AG04449 (cell line): ENCODE data around the gene BACE1-AS.

Experiments
- CTCF ChIA-PET: fragments of 350-600 bp; formaldehyde crosslinking; extraction: SDS; loops from one replicate; lab custom pipeline; 2021; ENCODE audit warnings: antibody characterized with exemption; lab: Yijun Ruan, JAX
- POLR2A ChIA-PET: fragments of 400-600, 350-600 bp; formaldehyde crosslinking; extraction: SDS; loops from one replicate; lab custom pipeline; 2020; ENCODE audit warnings: antibody characterized with exemption, inconsistent platforms; lab: Yijun Ruan, JAX
- DNase-seq: peaks from one replicate; pipeline ENCODE4 v3.0.0-alpha.2; 2010; ENCODE audit warnings: low read depth, low spot score
- H3K4me3 ChIP-seq: 2 replicates; pipeline ENCODE4 v1.5.1; 2011; ENCODE audit warnings: low read depth, mild to moderate bottlenecking, control low read depth, low read length
- TF ChIP-seq, protein P1 (sequence below): IDR thresholded peaks from one replicate; pipeline ENCODE4 v1.5.1; 2011; ENCODE audit warnings: mild to moderate bottlenecking, moderate library complexity, low read length, control low read depth, inconsistent platforms; ENCODE audit not compliant: insufficient read depth; ENCODE audit errors: missing control alignments

The BACE1-AS gene

GRCh38 chr11:117273550-117274289, 17.4 kb upstream of the BACE1-AS start:
- ChIA-PET CTCF (interaction anchor here (1.1 kb wide), 1 partner anchor 12 kb away, joined by 3 read pairs; no protein-coding TSS in a partner anchor), POLR2A (interaction anchor here (0.9 kb wide), 1 partner anchor 54 kb away, joined by 3 read pairs; the partner anchor contains the start of gene CEP164)
- peak; percentile 47 for DNase-seq
- H3K4me3 ChIP-seq, result no peak overlapping the region
- TF ChIP-seq, protein P1, sequence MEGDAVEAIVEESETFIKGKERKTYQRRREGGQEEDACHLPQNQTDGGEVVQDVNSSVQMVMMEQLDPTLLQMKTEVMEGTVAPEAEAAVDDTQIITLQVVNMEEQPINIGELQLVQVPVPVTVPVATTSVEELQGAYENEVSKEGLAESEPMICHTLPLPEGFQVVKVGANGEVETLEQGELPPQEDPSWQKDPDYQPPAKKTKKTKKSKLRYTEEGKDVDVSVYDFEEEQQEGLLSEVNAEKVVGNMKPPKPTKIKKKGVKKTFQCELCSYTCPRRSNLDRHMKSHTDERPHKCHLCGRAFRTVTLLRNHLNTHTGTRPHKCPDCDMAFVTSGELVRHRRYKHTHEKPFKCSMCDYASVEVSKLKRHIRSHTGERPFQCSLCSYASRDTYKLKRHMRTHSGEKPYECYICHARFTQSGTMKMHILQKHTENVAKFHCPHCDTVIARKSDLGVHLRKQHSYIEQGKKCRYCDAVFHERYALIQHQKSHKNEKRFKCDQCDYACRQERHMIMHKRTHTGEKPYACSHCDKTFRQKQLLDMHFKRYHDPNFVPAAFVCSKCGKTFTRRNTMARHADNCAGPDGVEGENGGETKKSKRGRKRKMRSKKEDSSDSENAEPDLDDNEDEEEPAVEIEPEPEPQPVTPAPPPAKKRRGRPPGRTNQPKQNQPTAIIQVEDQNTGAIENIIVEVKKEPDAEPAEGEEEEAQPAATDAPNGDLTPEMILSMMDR, result no peak

- TF ChIP-seq, protein P1, result no peak
- DNase-seq, result no peak
- CTCF ChIA-PET, result no interaction called here
- no peak overlapping the region for H3K4me3 ChIP-seq
- POLR2A ChIA-PET, result no interaction called here
Observed at GRCh38 chr11:117278347-117278746, 12.8 kb upstream of the BACE1-AS start.

GRCh38 chr11:117279711-117280376, 11.3 kb upstream of the BACE1-AS start:
- H3K4me3 ChIP-seq, result no peak overlapping the region
- no peak for DNase-seq
- TF ChIP-seq, protein P1, result no peak
- CTCF ChIA-PET, result interaction anchor here (1.1 to 2.2 kb wide), 3 partner anchors 9 to 48 kb away, joined by 3 to 9 read pairs (median 4); partner anchors contain the start of genes PCSK7 and RNF214
- POLR2A ChIA-PET, result no interaction called here

DNA sequence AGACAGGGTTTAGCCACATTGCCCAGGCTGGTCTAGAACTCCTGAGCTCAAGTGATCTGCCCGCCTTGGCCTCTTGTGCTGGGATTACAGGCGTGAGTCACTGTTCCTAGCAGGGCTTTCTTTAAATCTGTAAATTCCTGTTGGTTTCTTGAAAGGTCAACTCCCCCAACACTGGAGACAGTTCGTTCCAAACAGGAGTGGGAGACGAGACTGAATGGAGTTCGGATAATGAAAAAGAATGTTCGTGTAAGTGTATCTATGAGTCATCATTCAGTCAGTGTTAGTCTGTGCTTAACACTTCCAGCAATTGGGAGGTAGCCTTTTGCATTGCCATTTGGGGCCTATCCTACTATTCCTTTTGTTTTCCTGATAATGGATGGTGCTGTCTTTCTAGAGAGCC, 10.0 kb upstream of the BACE1-AS start:
- CTCF ChIA-PET, result interaction anchor here (2.2 kb wide), 1 partner anchor 49 kb away, joined by 9 read pairs; the partner anchor contains the start of genes PCSK7 and RNF214
- no peak overlapping the region for H3K4me3 ChIP-seq
- TF ChIP-seq, protein P1, result no peak
- DNase-seq, result peak; percentile 90
- POLR2A ChIA-PET, result interaction anchor here (0.6 kb wide), 1 partner anchor 18 kb away, joined by 3 read pairs; no protein-coding TSS in a partner anchor

DNA sequence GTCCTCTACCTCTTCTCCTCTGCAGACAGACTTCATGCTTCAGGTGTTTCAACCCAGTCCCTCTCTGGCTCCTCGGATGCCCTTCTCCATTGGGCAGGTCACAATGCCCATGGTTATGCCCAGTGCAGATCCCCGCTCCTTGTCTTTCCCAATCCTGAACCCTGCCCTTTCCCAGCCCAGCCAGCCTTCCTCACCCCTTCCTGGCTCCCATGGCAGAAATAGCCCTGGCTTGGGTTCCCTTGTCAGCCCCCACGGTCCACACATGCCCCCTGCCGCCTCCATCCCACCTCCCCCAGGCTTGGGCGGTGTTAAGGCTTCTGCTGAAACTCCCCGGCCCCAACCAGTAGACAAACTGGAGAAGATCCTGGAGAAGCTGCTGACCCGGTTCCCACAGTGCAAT, 9.3 kb upstream of the BACE1-AS start:
- ChIA-PET POLR2A (no interaction called here), CTCF (interaction anchor here (2.2 kb wide), 1 partner anchor 50 kb away, joined by 9 read pairs; the partner anchor contains the start of genes PCSK7 and RNF214)
- H3K4me3 ChIP-seq, result no peak overlapping the region
- TF ChIP-seq, protein P1, result no peak
- DNase-seq, result no peak

GRCh38 chr11:117282956-117283355, 8.2 kb upstream of the BACE1-AS start:
- ChIA-PET POLR2A (no interaction called here), CTCF (interaction anchor here (1.4 kb wide), 1 partner anchor 42 kb away, joined by 4 read pairs; no protein-coding TSS in a partner anchor)
- TF ChIP-seq, protein P1, result no peak
- no peak overlapping the region for H3K4me3 ChIP-seq
- no peak for DNase-seq
